Lower lobe of right lung (tissue), 2 donors: ENCODE data around the gene IDUA. TPM values are rescaled to one million over a fixed set of nuclear protein-coding genes. Genes with fewer than 3 reads are reported as not detected.
A peak's percentile ranks its signal among the peaks of the same experiment; 100 is the strongest.

ENCODE experiments used
- ATAC-seq, 2 donors: fragments of 200-7000 bp; cut with Tn5 transposase; one replicate each; pipeline ENCODE4 v1.9.1; 2020 to 2022; ENCODE audit warnings: mild to moderate bottlenecking in 2 of 2, moderate library complexity in 2 of 2
- DNase-seq: peaks from one replicate; pipeline ENCODE4 v3.0.0-alpha.2; 2020
- H3K27ac ChIP-seq: fragments of 200-600 bp; one replicate; pipeline ENCODE4 v1.8.0; 2022
- H3K27me3 ChIP-seq: fragments of 200-600 bp; one replicate; pipeline ENCODE4 v1.8.0; 2022; ENCODE audit warnings: low read depth
- H3K36me3 ChIP-seq: fragments of 200-600 bp; one replicate; pipeline ENCODE4 v1.8.0; 2022; ENCODE audit warnings: mild to moderate bottlenecking
- H3K4me1 ChIP-seq: fragments of 200-600 bp; one replicate; pipeline ENCODE4 v1.8.0; 2022
- H3K4me3 ChIP-seq: fragments of 200-600 bp; one replicate; pipeline ENCODE4 v1.8.0; 2022; ENCODE audit warnings: mild to moderate bottlenecking
- H3K9me3 ChIP-seq: fragments of 200-600 bp; one replicate; pipeline ENCODE4 v1.8.0; 2022
- CTCF ChIP-seq: fragments of 200-600 bp; IDR thresholded peaks from one replicate; pipeline ENCODE4 v1.8.0; 2022; ENCODE audit warnings: antibody characterized with exemption, mild to moderate bottlenecking
- intact Hi-C: fragments of 100-400 bp; cut with DNase I; formaldehyde crosslinking; loops from one replicate; pipeline ENCODE4 v1.11.0; 2022
- total RNA-seq: library from RNA; stranded (reverse); fragmentation: NEBNext Ultra II Directional; extraction: Animal tissue kit (Norgen Biotek cat#: 25700); gene quantifications from one replicate; pipeline ENCODE4 v1.2.1, GENCODE V29; 2021
- donor health status: DM: no; HTN: yes; CAD: no; lungs with severe emphysema.

Gene IDUA
- total RNA-seq, 1 donor from 2014 or later: 46.0 TPM

- intact Hi-C loops: no loop called here
- DNase-seq (no peak), ATAC-seq (no peak)
- H3K9me3 ChIP-seq: no peaks in the 10 kb centered on the region
- H3K36me3 ChIP-seq: no peaks in the 10 kb centered on the region
- no peak overlapping the region for H3K4me3 ChIP-seq
- H3K27ac ChIP-seq: no peak overlapping the region
- no peak for TF ChIP-seq CTCF
- H3K27me3 ChIP-seq: peaks cover 71% of the 10 kb centered on the region
- H3K4me1 ChIP-seq: peaks cover 29% of the 10 kb centered on the region
Observed at GRCh38 chr4:999882-1000425, 13.1 kb downstream of the IDUA start.

GRCh38 chr4:1000686-1001260 is 13.9 kb downstream of the IDUA start:
- no peak for TF ChIP-seq CTCF
- no peaks in the 10 kb centered on the region for H3K9me3 ChIP-seq
- H3K4me3 ChIP-seq: no peak overlapping the region
- no peak for DNase-seq
- H3K36me3 ChIP-seq: no peaks in the 10 kb centered on the region
- peaks cover 80% of the 10 kb centered on the region for H3K27me3 ChIP-seq
- no peak for ATAC-seq
- intact Hi-C loops: no loop called here
- H3K4me1 ChIP-seq: peaks cover 29% of the 10 kb centered on the region
- no peak overlapping the region for H3K27ac ChIP-seq

GRCh38 chr4:1001561-1002130 is 14.8 kb downstream of the IDUA start:
- Histone ChIP-seq H3K27ac (no peak overlapping the region), H3K36me3 (no peaks in the 10 kb centered on the region), H3K4me3 (peak overlapping the region; percentile 17), H3K4me1 (peaks cover 29% of the 10 kb centered on the region), H3K9me3 (no peaks in the 10 kb centered on the region), H3K27me3 (peaks cover 83% of the 10 kb centered on the region)
- intact Hi-C loops: no loop called here
- ATAC-seq (no peak), DNase-seq (no peak)
- no peak for TF ChIP-seq CTCF

- peaks cover 26% of the 10 kb centered on the region for H3K4me1 ChIP-seq
- no peak overlapping the region for H3K27ac ChIP-seq
- ATAC-seq (peak; percentile 30 to 37), DNase-seq (peak; percentile 76)
- intact Hi-C loops: no loop called here
- TF ChIP-seq CTCF: no peak
- H3K27me3 ChIP-seq: peaks cover 80% of the 10 kb centered on the region
- H3K4me3 ChIP-seq: peak overlapping the region; percentile 17
- no peaks in the 10 kb centered on the region for H3K9me3 ChIP-seq
- H3K36me3 ChIP-seq: no peaks in the 10 kb centered on the region
Observed at GRCh38 chr4:1002131-1002630, 15.3 kb downstream of the IDUA start.

GRCh38 chr4:1002631-1003251 is 15.9 kb downstream of the IDUA start:
- no peak for TF ChIP-seq CTCF
- intact Hi-C loops: no loop called here
- peaks cover 22% of the 10 kb centered on the region for H3K4me1 ChIP-seq
- peaks cover 75% of the 10 kb centered on the region for H3K27me3 ChIP-seq
- peak in 1 of 2 donors; percentile 3 for ATAC-seq
- no peak overlapping the region for H3K27ac ChIP-seq
- DNase-seq: no peak
- peak overlapping the region; percentile 17 for H3K4me3 ChIP-seq
- no peaks in the 10 kb centered on the region for H3K36me3 ChIP-seq
- H3K9me3 ChIP-seq: no peaks in the 10 kb centered on the region
